H7 (cell line): ENCODE measurements around the gene ZNF586. TPM values are rescaled to one million over a fixed set of nuclear protein-coding genes. Genes with fewer than 3 reads are reported as not detected.
"Not testable (repeated sequence)": the region's sequence is repeated elsewhere in the genome, so short reads cannot be mapped to it uniquely, and the experiment has no call there.

Experiments used
- DNase-seq: peaks from one replicate; pipeline ENCODE4 v3.0.0; 2012
- H3K27me3 ChIP-seq: 2 replicates; pipeline ENCODE4 v1.6.0; 2011; ENCODE audit warnings: mild to moderate bottlenecking, low read length; ENCODE audit not compliant: control insufficient read depth, insufficient read depth
- H3K36me3 ChIP-seq: replicated peaks from 2 replicates; pipeline ENCODE4 v1.5.1; 2011; ENCODE audit warnings: low read length; ENCODE audit not compliant: control insufficient read depth, insufficient read depth
- H3K4me3 ChIP-seq: 2 replicates; pipeline ENCODE4 v1.5.1; 2011; ENCODE audit warnings: low read depth, mild to moderate bottlenecking, control low read depth, low read length, moderate library complexity; ENCODE audit not compliant: insufficient read depth
- total RNA-seq: library from RNA; depleted of rRNA; stranded (reverse); fragments of >200 nt; shearing (Covaris generic); gene quantifications from 2 replicates; pipeline ENCODE4 v1.2.3, GENCODE V29; 2014

The ZNF586 gene
- total RNA-seq, 1 experiment from 2014 or later = 13.4 TPM

- no peak for DNase-seq
- Histone ChIP-seq H3K27me3 (no peaks in the 10 kb centered on the region), H3K4me3 (no peak overlapping the region), H3K36me3 (peaks cover 21% of the 10 kb centered on the region)
Measured at GRCh38 chr19:57776764-57777296, 7.4 kb downstream of the ZNF586 start.

GRCh38 chr19:57778336-57778735 lies 8.9 kb downstream of the ZNF586 start:
- no peak overlapping the region for H3K4me3 ChIP-seq
- H3K36me3 ChIP-seq = peaks cover 21% of the 10 kb centered on the region
- no peak for DNase-seq
- no peaks in the 10 kb centered on the region for H3K27me3 ChIP-seq

GRCh38 chr19:57779220-57779845 lies 9.9 kb downstream of the ZNF586 start:
- H3K36me3 ChIP-seq = peaks cover 19% of the 10 kb centered on the region
- H3K27me3 ChIP-seq = no peaks in the 10 kb centered on the region
- H3K4me3 ChIP-seq = no peak overlapping the region
- DNase-seq = no peak

- Histone ChIP-seq H3K4me3 (no peak overlapping the region), H3K36me3 (peaks cover 2% of the 10 kb centered on the region), H3K27me3 (no peaks in the 10 kb centered on the region)
- DNase-seq = peak; percentile 59
Measured at GRCh38 chr19:57786286-57786685, 16.8 kb downstream of the ZNF586 start.

GRCh38 chr19:57786906-57787305 lies 17.4 kb downstream of the ZNF586 start:
- peak; percentile 44 for DNase-seq
- H3K4me3 ChIP-seq = no peak overlapping the region
- peaks cover 2% of the 10 kb centered on the region for H3K36me3 ChIP-seq
- H3K27me3 ChIP-seq = no peaks in the 10 kb centered on the region

GRCh38 chr19:57788114-57788692 lies 18.7 kb downstream of the ZNF586 start:
- Histone ChIP-seq H3K27me3 (no peaks in the 10 kb centered on the region), H3K4me3 (no peak overlapping the region), H3K36me3 (peaks cover 2% of the 10 kb centered on the region)
- DNase-seq = peak; percentile 2

- Histone ChIP-seq H3K27me3 (no peaks in the 10 kb centered on the region), H3K36me3 (peaks cover 2% of the 10 kb centered on the region), H3K4me3 (no peak overlapping the region)
- DNase-seq = peak; percentile 2
Measured at GRCh38 chr19:57789288-57789687, 19.8 kb downstream of the ZNF586 start.

GRCh38 chr19:57796580-57796979 lies 27.1 kb downstream of the ZNF586 start:
- not testable (repeated sequence) for H3K27me3 ChIP-seq, DNase-seq, H3K36me3 ChIP-seq, H3K4me3 ChIP-seq

- H3K27me3 ChIP-seq = no peaks in the 10 kb centered on the region
- H3K36me3 ChIP-seq = no peaks in the 10 kb centered on the region; the same call in 1 of the 2 replicates
- no peak for DNase-seq
- no peak overlapping the region for H3K4me3 ChIP-seq
Measured at GRCh38 chr19:57800696-57801095, 31.2 kb downstream of the ZNF586 start.

GRCh38 chr19:57802269-57802668 lies 32.8 kb downstream of the ZNF586 start:
- peak; percentile 38 for DNase-seq
- Histone ChIP-seq H3K36me3 (no peaks in the 10 kb centered on the region; the same call in 1 of the 2 replicates), H3K4me3 (no peak overlapping the region), H3K27me3 (no peaks in the 10 kb centered on the region)

GRCh38 chr19:57803265-57803593 lies 33.8 kb downstream of the ZNF586 start:
- Histone ChIP-seq H3K4me3 (peak overlapping the region; percentile 46), H3K27me3 (no peaks in the 10 kb centered on the region), H3K36me3 (peaks cover 5% of the 10 kb centered on the region)
- no peak for DNase-seq

- peaks cover 8% of the 10 kb centered on the region for H3K36me3 ChIP-seq
- peak; percentile 74 for DNase-seq
- H3K4me3 ChIP-seq = peak overlapping the region; percentile 46
- no peaks in the 10 kb centered on the region for H3K27me3 ChIP-seq
Measured at GRCh38 chr19:57803594-57804325, 34.3 kb downstream of the ZNF586 start.

- H3K27me3 ChIP-seq = no peaks in the 10 kb centered on the region
- DNase-seq = no peak
- H3K4me3 ChIP-seq = no peak overlapping the region
- H3K36me3 ChIP-seq = peaks cover 13% of the 10 kb centered on the region
Measured at GRCh38 chr19:57807541-57807940, 38.1 kb downstream of the ZNF586 start.

GRCh38 chr19:57810410-57811295 lies 41.2 kb downstream of the ZNF586 start:
- not testable (repeated sequence) for H3K4me3 ChIP-seq, H3K27me3 ChIP-seq, DNase-seq
- H3K36me3 ChIP-seq = peaks cover 15% of the 10 kb centered on the region
